HG03025 (cell line): ENCODE measurements around the gene THEM5.
"Not testable (repeated sequence)": the region's sequence is repeated elsewhere in the genome, so short reads cannot be mapped to it uniquely, and the experiment has no call there.

ENCODE experiments used
- ATAC-seq: cut with Tn5 transposase; IDR thresholded peaks from one replicate; pipeline ENCODE4 v1.9.1; 2021; ENCODE audit warnings: mild to moderate bottlenecking, moderate library complexity; ENCODE audit not compliant: unreplicated experiment, low FRiP score

The THEM5 gene

GRCh38 chr1:151868486-151868885, 15.0 kb upstream of the THEM5 start:
- no peak for ATAC-seq

GRCh38 chr1:151867765-151868411, 14.4 kb upstream of the THEM5 start:
- no peak for ATAC-seq

DNA sequence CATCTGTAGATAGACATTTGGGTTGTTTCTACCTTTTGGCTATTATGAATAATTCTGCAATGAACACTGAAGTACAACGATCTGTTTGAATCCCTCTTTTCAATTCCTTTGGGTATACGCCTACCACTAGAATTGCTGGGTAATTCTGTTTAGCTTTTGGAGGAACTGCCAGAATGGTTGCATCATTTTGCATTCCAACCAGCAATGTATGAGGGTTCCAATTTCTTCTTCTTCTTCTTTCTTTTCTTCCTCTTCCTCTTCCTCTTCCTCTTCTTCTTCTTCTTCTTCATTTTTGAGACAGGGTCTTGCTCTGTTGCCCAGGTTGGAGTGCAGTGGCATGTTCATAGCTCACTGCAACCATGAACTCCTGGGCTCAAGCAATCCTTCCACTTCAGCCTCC, 13.8 kb upstream of the THEM5 start:
- ATAC-seq, result no peak

DNA sequence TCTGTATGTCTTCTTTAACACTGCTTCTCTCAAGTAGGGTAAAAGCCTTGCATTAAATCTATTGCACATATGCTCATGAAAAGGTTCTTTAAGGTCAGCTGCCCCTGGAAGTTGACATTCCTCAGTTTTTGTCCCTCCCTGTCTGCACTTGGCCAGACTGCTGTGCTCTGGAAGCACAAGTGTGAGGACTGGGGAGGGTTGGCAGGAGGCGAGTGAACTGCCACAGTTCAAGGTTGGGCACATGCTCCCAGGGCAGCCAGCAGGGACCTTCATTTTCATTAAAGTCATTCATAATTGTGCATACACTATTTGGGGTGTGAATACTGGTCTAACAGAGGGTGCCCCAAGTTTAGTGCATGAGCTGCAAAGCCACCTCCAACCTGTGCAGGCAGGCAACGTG, 10.9 kb upstream of the THEM5 start:
- no peak for ATAC-seq

DNA sequence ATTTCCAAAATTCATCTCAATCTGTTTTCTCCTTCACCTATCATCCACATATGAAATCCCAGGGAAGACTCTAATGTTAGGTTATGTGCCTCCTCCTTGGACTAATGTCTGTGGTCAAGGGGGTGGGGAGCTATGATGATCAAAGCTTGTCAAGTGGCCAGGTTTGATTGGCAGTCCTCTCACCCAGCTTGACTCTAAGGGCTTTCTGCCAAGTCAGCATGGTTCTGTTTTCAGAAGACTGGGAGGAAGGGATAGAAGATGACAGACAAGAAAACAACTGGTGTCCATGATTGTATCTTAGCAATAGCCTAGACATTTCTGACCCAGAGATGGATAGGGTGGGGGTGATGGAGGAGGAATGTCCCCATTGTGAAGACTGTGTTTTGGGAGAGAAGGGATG, 9.1 kb upstream of the THEM5 start:
- no peak for ATAC-seq

GRCh38 chr1:151860504-151861187, 7.1 kb upstream of the THEM5 start:
- ATAC-seq, result no peak

- no peak for ATAC-seq
Measured at GRCh38 chr1:151859891-151860293, 6.4 kb upstream of the THEM5 start.

DNA sequence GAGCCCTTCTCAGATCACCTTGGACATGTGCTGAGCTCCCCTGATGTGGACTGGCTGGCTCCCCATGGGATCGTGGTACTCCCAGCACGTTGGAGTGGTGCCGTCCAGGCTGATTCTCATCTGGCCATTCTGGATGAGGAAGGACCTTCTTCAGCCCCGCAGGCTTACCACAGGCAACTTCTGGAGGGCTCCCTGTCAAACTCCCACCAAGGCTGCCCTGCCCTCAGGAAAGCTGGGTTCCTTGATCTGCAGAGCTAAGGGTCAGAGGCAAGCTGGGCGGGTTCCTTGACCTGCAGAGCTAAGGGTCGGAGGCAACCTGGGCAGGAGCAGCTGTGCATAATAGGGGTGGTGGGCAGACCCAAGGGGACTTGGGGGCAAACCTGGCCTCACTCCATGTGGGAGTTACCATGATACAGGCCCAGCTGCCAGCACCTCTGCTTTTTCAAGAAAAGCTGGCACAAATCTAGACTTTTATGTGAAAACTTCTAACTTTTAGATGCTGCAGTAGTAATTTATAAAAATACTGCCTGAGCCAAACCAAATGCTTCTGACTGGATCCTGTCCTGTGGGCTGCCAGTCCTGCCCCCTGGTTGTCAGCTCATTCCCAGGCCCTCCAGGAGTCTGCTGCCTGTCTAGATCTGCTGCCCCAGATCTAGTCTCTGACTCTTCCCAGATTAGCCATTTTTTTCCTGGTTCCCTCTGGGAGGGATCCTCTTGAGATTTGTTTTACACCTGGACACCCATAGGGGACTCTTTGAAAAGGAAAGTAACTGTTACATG, 5.6 kb upstream of the THEM5 start:
- ATAC-seq, result no peak

DNA sequence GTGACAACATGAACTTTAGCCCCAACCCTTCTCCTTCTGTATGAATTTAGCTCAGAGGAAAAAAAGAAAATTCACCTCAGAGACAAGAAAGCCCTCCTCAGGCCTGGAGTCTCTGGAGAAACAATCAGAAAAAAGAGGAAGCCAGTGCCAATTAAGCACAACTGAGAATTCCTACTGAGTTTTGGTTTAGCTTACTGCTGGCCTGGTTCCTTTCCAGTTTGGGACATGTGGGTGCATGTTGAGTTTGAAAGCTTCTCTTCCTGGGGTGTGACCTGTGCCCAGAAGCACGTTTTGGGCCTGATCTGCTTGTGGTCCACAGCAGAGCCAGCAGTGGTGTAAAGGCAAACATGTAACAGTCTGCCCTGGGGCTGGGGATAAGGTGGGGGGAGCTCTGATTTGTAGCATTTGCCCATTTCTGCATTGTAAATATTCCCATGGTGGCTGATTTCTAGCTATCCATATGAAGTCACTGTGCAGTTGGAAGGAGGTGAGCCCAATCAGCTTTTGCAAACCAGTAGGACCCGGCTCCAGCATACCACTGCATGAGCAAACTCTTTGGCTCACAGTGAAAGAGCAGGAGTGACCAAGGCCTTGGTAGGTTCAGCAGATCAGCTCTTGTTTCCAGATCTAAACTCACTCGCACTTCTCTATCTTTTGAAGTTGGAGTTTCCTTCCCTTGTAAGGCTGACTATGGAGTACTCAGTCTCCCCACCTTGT, 4.7 kb upstream of the THEM5 start:
- ATAC-seq, result no peak

DNA sequence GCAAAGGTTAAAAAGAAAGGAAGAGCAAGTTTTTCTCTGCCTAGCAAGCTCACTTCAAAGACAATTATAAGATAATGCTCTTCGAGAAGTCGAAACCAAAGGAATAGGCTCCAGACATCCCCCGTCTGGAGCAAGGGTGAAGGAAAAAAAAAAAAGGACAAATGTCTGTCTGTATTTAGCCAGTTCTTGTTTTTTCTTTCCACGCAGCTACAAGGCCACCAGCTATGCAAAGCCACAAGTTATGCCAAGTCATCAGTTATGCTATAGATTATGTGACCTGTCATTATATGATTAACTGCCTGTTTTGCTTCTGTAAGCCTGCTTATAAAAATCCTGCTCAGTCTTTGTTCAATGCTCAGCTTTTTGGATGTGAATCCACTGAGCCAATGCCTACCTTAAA, 2.4 kb upstream of the THEM5 start:
- ATAC-seq, result no peak

DNA sequence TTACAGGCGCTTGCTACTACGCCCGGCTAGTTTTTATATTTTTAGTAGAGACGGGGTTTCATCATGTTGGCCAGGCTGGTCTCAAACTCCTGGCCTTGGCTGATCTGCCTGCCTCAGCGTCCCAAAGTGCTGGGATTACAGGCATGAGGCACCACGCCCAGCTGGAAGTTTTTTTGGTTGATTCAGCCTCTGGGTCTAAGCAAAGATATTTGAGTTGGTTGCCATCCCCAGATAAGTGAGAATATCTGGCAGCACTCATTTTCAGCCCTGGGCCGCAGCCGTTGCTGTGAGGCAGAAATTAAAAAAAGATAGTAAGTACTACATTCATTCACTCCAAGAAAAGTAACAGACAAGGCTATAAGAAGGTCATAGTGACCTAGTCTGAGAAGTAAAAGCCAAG, 2.0 kb upstream of the THEM5 start:
- ATAC-seq, result not testable (repeated sequence)

DNA sequence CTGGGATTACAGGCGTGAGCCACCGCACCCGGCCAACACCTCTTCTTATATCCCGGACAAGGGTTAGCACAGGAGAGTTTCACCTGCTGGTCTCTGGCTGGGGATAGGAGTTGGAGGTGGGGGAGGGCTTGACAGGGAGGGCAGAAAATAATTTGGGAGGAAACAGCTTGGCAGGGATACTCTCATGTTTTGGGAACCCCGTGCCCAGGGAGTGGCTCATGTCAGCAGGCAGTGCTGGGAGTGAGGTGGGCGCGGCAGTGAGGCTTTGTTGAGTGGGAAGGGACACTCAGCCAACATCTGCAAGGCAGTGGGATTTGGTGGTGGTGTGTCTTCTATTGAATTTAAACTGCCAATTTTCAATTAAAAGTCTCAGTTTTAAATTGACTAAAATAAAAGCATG, 1.1 kb upstream of the THEM5 start:
- no peak for ATAC-seq

GRCh38 chr1:151852733-151853132, 779 bp downstream of the THEM5 start:
- ATAC-seq, result no peak

- no peak for ATAC-seq
Measured at GRCh38 chr1:151851886-151852285, 1.6 kb downstream of the THEM5 start.

DNA sequence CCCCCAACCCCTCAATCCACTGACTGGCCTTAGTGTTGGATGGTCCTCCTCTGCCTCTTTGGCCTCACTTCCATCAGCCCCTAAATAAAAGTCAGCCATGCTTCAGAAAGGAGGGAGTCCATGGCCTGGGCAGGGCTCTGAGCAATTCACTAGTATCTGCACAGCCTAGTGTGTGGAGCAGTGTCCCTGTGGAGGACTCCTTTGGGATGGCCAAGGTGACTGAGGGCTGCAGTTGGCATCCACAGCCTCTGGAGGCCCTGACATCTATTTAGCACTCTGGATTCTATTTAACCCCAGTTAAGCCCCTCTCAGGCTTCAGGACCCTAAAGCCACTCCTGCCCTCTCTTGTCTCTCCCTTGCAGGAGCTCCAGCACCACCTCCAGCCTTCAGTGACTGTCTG, 3.6 kb downstream of the THEM5 start:
- no peak for ATAC-seq

- ATAC-seq, result no peak
Measured at GRCh38 chr1:151849126-151849525, 4.4 kb downstream of the THEM5 start.

DNA sequence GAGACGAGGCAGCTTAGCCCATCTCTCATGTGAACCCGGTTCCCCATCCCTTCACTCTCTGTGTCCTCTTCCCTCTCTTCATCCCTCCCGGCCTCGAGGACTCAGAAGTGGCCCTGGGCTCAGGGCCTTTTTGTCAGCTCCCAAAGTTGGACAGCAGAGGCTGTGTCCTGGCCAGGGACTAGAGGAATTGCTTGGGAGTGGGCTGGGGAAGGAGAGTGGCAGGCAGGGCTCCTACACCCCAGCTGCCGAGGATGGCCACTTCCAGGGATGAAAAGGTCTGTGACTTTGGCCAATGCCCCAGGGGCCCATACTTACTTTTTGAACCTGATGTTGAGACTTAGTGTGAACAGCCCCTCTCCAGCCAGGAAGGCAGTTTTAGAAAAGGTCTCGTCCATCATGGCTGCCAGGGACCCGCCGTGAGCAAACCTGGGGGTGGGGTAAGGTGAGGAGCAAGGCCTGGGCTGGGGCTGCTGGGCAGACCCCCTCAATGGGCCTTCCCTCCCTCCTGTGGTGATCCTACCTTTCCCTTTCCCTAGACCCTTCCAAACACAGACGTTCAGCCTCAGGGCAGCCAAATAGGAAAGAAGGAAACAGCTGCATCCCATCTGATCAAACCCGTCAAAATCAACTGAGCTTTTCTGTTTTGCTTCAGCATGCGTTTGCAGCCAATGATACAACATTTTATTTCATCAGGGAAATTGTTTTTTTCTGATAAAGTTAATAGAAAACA, 5.5 kb downstream of the THEM5 start:
- ATAC-seq, result no peak

GRCh38 chr1:151846686-151847237, 6.8 kb downstream of the THEM5 start:
- ATAC-seq, result no peak

GRCh38 chr1:151846062-151846568, 7.4 kb downstream of the THEM5 start:
- no peak for ATAC-seq

DNA sequence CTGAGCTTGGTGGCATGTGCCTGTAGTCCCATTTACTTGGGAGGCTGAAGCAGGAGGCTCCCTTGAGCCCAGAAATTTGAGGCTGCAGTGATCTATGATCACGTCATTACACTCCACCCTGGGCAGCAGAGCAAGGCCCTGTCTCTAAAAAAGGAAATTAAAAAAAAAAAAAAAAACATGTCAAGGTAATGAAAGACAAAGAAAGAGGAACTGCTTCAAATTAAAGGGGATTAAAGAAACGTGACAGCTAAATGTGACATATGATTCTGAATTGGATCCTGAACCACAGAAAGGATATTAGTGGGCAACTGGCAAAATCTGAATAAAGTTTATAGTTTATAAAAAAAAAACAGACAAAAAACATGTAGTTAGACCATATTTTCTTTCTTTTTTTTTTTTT, 10.1 kb downstream of the THEM5 start:
- no peak for ATAC-seq
